Stimulated activated CD4-positive, alpha-beta T cell treated with anti-CD3 and anti-CD28 coated beads, Interleukin-15, amount 100 ng/mL, for 48 hours (primary cell): ENCODE results near the gene TTC9.

Source experiments
- DNase-seq, 2 donors: peaks; one replicate each; pipeline ENCODE4 v3.0.0-alpha.2; 2020; ENCODE audit warnings: low read depth in 2 of 2

Gene TTC9

DNA sequence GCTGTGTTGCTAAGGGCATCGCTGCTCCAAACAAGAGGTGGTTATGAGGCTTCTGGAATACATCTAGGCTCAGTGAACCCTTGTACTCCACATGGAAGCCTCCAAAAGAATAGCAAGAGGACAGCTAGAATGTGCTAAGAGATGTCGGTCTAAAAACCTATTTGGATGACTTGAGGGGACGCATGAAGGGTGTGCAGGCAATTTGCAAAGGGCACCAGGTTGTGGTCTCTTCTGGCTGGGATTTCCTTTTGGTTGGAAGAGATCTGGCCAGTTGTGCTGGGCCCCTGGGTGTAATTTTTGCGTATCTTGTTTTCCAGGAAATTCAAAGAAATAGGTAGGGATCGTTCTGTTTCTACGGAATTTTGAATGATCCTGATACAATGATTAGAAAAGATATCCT is 4.2 kb downstream of the TTC9 start:
- no peak for DNase-seq

DNA sequence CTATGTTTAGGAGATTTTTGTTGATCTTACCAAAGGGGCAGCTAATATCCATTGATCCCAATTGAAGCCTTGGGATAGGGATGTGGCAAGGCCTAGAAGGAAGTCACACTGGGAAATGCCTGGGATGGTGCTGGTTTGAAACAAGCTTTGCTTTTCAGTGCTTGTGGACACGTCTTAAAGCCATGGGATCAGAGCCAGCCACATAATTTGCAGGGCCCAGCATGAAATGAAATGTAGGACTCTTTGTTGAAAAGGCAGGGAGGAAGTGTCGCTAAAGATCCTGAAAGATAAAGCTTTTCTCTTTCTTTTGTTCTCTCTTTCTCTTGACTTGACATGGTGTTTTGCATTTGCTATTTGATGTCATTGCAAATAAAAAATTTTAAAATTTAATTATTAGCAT is 5.0 kb downstream of the TTC9 start:
- no peak for DNase-seq

DNA sequence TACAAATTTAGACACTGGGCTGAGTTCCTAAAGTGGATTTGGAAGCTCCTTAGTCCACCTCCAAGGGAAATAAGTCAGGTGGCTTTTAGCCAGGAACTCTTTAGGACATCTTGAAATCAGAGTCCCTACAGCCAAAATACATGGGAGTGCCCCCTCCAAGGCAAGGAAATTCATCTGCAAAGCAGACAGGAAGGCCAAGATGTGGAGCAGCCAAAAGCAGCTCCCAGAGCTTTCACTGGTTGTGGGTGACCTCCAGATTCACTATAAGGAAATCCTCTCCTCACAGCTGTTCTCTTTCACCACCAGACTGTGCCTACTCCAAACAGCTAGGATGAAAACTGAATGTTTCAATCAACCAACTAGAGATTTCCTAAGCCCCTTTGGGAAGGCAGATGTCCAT is 6.6 kb downstream of the TTC9 start:
- no peak for DNase-seq

DNA sequence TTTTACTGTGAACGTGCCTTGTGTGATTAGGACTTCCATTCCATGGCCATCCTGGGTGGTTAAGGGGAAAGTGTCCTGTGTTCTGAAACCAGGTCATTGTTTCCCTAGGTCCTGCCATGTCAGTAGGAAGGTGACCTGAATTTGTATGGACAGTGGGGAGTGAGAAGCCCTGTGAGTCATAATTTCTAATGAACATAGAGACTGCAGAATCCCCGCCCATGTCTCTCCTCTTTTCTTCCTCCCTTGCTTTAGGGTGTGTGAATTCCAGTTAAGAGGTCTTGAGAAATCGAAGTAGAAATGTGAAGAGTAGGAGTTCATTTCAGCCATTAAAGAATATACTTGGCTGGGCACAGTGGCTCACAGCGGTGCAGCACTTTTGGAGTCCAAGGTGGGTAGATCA is 8.1 kb downstream of the TTC9 start:
- DNase-seq, result no peak

DNA sequence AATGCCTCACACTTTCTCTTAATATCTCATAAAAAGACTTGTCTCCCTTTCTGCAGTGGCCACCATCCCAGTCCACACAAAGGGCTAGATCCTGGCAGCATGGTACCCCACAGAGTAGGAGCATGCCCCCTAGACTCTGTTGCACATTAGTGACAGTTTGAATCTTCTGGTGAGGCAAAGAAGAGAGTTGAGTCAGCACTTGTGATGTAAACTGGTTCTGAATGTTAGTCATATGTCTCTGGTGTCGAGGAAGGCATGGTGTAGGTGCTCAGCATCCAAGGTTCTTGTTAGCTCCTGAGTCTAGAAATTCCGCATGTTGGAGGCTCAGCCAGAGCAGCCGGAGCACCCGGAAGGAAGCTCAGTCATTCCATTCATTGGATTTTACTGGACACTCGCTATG is 9.8 kb downstream of the TTC9 start:
- no peak for DNase-seq

DNA sequence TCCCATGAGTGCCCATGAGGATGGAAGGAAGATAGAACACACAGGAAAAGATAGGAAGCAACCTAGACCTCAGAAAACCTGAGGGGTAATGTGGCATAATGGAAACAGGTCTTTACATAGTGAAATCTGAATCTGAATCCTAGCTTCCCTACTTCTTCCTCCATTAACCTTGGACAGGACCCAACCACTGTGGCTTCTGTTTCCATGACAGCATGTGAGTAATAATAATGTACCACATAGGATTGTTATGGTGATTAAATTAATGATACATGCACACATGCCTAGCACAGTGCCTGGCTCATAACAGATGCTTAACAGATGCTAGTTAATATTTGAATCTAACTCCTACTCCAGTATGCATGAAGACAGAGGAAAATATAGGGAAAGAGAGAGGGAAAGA is 11.2 kb downstream of the TTC9 start:
- DNase-seq, result no peak

DNA sequence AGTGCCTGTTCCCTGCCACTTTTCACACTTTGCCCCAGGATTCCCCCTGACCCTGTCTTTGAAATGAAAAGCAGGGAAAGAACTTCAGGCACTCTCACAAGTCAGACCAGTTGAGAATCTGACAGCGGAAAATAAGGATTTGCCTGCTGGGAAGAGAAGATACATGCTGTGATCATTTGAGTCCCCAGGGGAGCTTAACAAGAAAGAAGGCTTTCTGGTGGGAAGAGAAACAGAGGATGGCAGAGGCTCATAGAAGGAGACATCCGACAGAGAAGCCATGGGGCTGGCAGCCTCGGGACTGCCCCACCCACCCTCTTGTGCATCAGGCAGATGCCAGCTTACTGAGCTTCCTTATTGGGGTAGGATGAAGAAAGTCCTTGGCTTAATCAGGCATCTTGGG is 11.9 kb downstream of the TTC9 start:
- DNase-seq, result no peak

DNA sequence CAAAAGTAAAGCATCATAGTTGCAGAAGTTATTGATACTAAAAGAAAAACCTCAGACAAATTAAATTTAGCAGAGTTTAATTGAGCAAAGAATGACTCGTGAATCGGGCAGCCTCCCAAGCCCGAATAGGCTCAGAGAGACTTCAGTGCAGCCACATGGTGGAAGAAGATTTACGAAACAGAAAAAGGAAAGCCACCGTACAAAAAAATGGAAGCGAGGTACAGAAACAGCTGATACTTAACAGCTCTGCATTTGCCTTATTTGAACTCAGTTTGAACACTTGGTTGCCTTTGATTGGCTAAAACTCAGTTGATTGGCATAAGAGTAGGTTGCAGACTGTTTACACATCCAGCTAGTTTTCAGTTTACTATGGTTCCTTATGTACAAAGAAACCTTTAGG is 12.9 kb downstream of the TTC9 start:
- DNase-seq, result no peak

DNA sequence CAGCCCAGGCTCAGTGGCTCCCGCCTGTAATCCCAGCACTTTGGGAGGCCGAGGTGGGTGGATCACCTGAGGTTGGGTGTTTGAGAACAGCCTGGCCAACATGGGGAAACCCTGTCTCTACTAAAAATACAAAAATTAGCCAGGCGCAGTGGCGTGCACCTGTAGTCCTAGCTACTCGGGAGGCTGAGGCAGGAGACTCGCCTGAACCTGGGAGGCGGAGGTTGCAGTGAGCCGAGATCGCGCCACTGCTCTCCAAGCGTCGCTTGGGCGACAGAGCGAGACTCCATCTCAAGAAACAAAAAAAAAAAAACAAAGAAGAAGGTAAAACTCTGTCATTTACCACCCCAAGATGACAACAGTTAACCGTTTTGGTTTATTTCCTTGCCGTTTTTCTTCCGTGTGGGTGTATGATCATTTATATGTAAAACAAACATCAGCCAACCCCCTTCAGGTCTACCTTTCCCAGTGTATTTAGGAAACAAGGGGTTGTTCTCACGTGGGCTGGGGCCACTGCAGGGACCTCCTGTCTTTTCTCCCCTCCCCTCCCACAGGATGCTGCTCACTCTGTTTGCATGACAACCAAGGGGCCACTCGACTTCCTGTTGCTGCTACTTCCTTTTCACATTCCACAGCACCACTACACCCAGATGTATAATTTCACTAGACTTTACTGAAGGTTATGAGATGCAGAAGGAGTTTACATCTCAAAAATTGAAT is 13.6 kb downstream of the TTC9 start:
- peak in 1 of 2 donors; percentile 51 for DNase-seq

DNA sequence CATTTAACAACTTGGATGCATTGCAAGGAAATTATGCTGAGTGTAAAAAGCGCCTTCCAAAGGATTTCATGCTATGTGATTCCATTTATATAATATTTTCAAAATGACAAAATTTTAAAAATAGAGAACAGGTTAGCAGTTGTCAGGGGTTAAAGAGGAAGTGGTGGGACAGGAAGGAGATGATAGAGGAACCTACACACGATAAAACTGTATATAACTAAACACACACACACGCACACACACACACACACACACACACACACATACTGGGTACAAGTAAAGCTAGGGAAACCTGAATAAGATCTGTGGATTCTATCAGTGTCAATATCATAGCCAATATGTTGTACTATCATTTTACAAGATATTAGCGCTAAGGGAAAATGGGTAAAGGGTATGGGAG is 17.2 kb downstream of the TTC9 start:
- DNase-seq, result no peak

DNA sequence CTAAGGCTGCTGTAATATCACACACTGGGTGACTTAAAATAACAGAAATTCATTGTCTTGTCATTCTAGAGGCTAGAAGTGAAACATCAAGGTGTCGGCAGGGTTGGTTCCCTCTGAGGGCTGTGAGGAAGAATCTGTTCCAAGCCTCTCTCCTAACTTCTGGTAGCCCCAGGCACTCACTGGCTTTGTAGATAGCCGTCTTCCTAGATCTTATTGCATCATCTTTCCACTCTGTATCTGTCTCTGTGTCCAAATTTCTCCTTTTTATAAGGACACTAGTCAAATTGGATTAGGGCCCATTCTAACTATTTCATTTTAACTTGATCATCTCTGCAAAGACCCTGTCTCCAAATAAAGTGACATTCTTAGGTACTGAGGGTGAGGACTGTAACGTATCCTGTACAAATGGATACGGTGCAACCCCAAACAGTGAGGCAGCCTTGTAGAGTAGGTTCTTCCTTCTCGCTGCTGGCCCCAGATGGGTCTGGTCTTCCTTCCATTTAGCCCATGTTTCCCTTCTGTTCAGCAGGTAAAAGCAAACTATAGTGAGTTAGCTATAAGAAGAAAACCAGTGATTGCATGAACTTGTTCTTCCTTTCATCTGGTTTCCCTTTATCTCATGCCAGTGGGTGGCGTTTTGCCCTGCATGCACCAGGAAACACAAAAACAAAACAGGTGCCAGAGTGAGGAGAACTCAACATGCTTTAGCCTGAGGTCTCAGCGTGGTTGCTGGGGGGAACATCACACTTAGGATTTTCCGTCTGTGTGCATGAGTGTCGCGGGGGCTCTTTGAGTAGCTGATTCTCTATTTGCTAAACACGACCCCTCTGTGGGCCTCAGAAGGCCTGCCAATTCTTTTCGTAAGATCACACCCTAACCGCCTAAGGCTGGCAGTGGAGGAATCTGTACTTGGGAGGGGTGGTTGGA is 19.5 kb downstream of the TTC9 start:
- no peak for DNase-seq

DNA sequence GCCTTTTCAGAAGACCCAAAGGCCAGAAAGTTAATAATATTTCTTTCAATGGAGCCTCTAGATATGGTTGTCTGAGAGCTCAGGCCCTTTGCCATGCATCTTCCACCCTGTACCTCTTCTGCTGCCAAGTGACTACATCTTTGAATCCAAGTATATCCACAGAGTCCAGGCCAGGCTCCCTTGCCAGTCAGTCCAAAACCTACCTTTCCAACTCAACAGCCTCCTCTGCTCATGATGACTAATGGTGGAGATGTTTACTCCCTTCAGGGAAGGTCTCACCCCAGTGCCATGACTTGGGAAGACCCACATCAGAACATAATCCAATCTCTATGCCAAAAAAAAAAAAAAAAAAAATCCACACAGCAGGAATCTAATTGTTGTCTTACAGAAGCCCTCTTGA is 20.4 kb downstream of the TTC9 start:
- no peak for DNase-seq

DNA sequence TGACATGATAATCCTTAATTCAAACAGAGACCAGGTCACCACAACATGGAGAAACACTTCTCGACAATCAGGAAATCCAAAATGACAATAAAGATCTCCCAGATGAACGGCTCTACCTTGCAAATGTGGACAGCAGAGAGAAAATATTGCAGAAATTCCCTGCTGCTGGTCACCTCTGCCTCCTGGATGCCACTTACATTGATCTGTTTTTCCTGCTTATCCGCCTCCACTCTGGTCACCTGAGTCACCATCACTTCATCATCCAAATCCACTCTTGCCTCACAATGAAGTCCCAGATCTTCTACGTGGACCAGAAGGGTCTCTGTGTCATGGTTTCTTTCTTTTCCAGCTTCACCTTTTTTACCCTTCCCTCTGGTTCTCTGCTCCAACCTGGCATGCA is 21.1 kb downstream of the TTC9 start:
- DNase-seq, result no peak

DNA sequence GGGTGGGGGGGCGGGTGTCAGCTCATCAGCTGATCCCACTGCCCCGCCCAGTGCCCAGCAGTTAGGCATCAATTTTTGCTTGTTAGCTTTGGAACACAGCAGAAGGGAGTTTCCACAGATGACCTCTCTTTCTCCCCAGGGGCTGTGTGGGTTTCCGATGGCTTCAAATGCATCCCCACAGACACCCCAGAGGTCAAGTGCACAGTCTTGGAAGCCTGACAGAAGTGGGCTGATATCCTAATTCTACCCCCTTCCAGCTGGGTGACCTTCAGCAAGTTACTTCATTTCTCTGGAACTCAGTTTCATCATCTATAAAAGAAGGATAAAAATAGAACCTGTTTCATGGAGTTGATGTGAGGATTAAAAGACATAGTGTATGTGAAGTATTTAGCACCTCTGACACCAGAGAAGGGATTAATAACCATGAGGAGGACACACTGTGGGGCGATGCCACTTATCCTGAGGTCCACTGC is 22.0 kb downstream of the TTC9 start:
- DNase-seq, result no peak

DNA sequence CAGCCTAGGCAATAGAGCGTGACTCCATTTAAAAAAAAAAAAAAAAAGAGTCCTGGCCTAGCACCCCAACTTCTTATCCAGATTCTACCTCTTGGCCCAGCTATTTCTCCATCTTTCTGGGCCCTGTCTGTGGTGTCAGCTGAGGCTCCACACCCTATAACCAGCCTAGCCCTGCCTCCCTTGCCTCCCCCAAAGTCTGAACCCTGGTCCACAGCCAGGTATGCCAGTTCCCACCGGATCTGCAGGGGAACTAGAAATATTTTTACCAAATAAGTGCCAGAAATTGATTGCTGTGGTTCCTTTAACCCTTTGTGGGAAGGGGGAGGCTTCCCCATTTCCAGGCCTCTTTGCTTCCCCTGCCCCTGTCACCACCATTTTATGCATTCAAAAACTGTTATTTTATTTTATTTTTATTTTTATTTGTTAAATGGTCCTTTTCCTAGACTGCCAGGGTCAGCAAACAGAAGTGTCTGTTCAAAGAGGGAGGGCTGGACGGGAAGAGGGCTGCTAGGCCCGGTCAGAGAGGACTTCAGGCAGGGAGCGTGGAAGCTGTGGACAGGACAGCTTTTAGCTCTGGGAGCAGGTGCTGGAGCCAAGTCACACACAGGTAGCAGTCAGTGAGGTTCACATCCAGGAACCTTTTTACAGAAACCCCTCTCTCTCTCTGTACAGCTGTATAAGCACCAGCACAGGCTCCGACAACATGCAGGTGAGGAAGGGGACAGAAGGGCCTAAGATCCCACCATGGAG is 23.2 kb downstream of the TTC9 start:
- no peak for DNase-seq

DNA sequence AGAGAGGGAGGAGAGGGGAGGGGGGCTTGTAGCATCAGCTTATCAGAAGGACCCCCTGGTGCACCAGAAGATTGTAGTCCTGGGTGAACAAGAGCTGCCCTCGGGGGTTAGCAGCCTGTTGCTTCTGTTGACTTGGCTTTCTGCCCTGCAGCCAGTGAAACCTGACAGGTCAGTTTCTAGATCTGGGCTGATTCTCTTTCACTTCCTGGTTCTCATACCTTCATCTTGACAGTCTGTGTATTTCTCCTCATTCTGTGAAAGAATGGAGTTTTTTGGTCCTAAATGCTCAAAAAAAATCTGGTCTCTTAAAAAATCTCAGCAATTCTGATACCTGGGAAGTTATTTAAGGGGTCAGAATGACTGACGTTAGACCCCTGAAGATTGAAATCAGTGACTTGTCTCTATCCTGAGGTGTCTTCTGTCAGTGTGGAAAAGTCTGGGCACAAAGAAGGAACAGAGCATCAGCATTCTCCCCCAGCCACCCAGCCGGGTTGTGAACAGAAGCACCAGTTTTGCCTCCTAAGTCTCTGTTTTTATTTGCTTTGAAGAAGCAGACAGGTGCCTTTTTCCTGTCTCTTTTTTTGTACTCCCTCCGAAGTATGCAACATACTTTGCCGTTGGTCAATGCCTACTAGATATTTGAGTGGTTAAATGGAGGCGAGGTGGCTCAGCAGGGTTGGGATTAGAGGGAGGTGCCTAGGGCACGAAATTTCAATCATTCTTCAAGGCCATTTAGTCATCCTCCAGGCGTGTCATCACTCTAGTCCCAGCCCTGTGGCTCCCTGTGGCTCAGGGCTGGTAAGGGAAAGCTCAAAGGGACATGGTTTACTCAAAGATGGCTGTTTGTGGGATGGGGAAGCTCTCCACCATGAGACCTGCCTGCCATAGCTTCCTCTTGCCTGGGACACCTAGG is 24.0 kb downstream of the TTC9 start:
- no peak for DNase-seq

DNA sequence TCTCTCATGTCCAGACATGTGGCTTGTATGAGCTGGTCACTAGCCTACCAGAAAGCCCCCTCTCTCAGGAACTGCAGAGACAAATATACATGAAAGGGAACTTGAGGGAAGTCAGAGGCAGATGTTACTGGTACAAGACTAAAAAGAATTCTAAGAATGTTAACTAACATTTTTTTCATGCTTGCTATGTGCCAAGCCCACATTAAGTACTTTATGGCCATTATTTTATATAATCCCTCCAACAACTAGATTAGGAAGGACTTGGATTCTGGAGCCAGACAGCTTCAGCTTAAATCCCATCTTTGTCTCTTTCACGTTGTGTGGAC is 24.6 kb downstream of the TTC9 start:
- no peak for DNase-seq

DNA sequence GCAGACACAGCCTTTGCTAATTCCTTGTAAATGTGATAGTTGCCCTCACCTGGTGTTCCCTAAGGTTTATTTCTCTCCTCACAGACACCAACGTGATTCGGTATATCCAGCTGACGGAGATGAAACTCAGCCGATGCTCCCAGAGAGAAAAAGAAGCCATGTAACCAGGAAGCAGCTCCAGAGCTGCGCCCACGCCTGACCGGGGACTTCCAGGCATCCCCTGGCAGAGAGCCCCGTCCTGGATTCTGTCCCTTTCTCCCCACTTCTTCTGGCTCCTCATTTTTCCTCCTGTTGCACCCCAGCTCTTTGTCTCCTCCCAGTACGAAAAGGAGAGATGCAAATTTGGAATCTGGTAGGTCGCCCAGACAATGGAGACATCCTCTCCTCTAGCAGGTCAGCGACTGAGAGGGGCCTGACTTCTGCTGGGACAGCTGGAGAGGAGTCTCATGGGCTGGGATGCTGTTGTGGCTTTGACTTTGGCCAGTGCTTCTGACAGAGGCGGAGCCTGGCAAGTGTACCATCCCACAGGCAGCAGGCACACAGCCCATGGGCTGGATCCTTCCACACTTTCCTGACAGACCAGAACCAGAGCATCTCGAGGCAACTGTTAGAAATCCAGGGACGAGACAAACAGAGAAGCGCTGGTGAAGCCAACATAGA is 29.4 kb downstream of the TTC9 start:
- DNase-seq, result no peak

DNA sequence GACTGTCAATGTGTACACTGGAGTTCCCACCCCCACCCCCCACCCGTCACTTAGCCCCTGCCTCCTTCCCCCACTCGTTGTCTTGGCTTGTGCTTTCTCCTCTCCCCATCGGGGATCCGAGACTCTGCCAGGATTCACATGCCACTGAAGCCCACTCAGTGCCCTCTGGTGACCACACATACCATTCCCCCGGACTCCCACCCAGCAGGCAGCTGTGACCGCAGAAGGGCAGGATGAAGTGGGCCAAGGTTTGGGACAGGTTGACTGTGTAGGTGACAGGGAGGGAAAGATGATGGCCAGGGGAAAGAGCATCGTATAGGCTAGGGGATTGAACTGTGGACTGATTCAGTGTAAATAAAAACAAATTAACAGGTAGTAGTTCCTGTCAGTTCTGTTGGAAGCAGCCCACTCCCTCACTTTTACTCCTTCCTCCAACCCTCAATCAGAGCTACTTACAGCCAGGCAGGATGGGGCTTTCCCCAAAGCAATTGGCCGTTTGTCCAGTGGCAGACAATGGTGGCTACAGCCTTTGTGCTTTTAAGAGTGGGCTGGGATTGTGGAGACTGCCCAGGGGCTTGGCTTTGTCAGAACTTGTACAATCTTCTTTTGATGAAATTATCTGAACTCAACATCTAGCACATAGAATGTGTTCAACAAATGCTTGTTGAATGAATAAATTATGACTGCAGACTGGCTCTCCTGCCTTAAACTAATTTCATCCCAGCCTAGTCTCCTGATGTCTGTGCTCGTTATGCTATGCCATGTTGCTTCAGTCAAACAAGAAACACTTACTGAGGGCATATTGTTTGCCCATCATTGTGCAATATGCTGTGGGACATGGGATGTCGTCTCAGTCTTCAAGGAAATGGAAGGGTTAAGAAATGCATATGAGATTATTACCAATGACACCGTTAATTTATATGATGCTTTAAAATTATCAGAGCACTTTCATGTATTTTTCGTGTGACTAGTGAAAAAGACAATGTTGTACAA is 30.2 kb downstream of the TTC9 start:
- DNase-seq, result no peak

DNA sequence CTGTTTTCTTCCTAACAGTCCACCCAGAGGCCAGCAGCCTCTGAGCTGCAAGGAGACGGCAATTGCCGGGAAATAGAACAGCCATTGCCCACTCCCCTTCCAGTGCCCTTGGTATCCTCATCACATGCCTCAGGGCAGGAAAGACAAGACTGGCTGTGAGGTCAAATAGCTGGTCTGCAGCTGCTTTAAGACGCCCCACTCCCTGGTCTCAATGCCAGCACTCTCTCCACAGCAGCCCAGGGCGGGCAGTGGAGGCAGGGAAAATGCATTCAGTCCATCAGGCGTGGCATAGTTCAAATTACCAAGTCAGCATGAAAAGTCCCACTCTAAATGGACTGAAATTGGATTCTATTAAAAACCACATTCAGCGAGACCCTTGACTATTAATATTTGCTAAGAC is 35.6 kb downstream of the TTC9 start:
- DNase-seq, result no peak
